ENCODE results near the gene TXNDC5.
"Not testable (repeated sequence)": the region's sequence is repeated elsewhere in the genome, so short reads cannot be mapped to it uniquely, and the experiment has no call there.

TXNDC5 gene

DNA sequence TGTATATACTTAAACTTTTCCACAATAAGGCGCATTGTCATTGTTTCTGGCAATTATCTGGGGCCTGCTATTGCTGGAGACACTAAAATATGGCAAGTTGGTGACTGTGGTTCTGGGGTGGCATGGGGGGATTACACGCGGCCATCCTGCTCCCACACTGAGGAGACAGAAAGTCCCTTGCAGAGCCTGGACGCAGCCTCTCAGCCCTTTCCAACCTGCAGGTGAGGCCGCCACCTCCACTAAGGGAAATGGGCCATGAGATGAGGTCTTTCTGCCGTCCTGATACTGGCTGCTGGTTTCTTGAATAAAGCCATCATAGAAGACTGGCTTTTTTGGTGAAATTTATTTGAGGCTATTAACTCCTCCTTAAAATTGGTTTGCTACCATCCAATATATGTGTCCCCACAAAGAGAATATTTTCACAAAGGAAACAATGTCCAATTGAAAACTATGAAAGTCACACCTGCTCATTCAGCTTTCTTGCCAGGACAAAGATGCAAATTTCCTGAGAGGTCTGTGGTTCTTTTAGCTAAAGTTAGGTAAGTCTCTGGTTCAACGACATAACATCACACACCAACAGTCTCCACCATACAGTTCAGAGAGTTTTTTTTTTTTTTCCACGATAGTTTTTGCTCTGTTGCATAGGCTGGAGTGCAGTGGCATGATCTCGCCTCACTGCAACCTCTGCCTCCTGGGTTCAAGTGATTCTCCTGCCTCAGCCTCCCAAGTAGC, 13.0 kb downstream of the TXNDC5 start:
- DNase-seq (ENCODE audit: low read depth, low spot score) = no peak

DNA sequence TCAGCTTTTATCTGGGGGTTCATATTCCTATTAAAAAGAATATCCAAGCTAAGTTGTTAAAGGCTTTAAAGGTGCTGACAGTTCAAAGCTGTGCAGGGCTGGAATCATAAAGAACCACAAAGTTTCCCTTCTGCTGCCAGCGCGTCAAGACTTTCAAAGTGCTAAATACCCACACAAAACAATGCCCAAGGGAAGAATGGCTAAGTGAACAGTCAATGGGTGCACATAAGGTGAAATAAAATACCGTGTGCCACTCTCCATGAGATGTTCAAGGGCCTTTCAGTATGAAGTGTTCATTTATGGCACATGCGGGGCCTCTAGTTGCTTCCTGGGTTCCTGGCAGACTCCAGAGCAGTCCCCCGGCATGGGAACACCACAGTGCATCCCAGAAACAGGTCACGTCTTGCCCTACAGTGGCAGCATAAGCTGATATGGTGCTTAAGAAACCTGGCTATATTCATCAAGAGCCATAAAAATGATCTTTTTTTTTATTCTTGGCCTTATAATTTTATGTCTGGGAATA, 14.1 kb downstream of the TXNDC5 start:
- DNase-seq (ENCODE audit: low read depth, low spot score) = no peak

DNA sequence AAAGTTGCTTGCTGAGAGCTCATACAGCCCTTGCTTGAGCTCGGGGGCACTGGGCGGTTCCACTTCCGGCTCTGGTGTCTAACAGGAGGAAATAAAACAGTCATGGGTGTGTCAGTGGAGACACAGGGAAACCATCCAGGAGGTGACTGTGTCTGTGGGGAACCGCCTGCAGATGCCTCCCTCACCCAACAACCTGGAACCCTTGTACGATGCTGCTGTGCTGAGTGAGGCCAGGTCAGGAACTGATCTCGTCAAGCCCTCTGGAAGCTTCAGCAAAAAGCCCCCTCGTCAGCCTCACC, 15.5 kb downstream of the TXNDC5 start:
- no peak for DNase-seq (ENCODE audit: low read depth, low spot score)

- no peak for DNase-seq (ENCODE audit: low read depth, low spot score)
These were observed 16.1 kb downstream of the TXNDC5 start for GRCh38 chr6:7894262-7895124.

DNA sequence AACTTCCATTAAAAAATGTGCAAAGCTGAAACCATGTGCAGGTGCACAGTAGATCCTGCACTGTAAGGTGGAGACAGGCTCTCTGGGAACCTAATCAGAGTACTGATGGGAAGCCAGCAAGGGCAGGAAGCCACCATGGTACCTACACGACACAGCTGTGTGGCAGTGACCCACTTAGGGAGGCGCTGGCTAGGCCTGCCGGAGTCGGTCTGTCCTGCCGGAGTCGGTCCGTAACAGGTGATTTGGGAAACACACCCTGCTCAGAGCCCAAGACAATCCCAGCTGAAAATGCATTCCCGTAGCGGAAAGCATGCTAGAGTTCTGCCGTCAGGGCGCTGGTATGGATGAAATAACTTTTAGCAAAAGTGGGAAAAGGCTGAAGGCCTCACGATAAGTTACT, 17.2 kb downstream of the TXNDC5 start:
- no peak for DNase-seq (ENCODE audit: low read depth, low spot score)

DNA sequence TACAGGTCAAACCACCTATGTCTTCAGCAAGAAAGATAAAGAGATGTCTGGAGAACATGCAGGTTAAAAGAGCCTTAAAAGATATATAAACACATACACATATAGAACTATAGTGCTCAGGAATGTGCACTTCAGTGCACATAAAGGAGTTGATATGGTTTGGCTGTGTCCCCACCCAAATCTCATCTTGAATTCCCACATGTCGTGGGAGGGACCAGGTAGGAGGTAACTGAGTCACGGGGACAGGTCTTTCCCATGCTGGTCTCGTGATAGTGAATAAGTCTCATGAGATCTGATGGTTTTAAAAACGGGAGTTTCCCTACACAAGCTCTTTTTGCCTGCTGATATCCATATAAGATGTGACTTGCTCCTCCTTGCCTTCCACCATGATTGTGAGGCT, 18.2 kb downstream of the TXNDC5 start:
- DNase-seq (ENCODE audit: low read depth, low spot score) = not testable (repeated sequence)

DNA sequence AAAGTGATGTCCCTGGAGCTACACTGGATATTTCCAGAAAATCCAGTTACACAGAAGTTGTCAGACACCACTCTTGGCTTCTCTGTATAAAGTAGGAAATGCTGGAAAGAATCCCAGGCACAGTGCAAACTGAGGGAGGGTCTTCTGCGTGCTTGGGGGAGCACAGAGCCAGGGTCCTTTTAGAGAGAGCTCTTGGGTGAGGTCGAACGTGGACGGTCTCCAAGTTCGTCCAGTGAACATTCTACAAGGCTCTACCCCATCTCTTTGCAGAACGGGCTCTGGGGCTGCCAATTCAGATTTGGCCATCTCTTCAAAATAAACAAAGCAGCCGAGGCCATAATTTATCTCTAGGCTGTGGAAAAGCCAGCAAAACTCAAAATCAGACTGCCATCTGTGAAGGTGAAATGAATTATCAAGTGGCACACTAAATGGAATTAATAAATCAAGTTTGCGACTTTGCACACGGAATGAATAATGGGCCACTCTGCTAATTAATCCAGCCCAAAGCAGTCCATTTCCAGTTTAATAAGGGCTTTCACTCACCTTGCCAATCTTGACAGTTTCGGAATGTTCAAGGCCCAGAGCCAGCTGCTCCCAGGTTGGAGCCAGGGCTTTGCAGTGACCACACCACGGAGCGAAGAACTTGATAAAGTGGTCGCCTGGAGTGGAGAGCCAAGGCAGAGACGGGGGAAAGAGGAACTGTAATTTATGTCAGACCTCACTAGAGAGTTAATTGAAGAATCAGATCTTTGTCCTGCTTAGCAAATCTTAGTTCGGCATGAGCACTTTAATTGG, 19.3 kb downstream of the TXNDC5 start:
- DNase-seq (ENCODE audit: low read depth, low spot score) = no peak

DNA sequence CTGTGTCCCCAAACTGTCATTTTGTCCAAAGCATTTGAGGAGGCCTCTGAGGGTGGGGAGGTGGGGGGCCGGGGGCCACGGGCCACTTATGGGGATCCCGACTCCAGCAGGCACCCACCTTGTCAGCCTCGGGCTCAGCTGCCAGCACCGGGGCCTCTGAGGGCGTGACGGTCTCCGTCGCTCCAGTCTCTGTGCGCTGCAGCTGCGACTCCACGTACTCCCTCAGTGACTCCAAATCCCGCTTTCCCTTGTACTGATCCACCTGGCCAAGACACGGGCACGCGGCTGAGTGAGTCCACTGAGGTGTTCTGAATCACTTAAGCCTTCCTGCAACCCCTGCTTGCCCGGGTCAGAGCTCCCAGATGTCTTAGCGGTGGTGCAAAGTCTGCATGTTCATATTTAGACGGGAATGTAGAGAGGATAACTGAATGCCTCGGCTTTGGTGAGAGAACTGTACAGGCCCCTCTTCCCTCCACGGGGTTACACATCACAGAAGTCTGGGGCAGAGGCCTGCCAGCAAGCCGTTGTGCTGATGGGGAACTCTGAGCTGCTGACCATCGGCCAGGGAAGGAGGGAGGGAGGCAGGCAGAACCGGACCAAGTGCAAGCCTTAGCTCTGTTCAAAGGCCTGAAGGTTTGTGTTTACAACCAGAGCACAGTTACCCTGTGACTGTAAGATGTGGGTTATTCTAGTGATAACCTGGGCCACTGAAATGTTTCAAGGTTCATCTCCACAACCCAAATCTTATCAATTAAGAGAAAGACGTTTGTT, 21.8 kb downstream of the TXNDC5 start:
- DNase-seq (ENCODE audit: low read depth, low spot score) = no peak

GRCh38 chr6:7887278-7887991, 23.2 kb downstream of the TXNDC5 start:
- no peak for DNase-seq (ENCODE audit: low read depth, low spot score)

DNA sequence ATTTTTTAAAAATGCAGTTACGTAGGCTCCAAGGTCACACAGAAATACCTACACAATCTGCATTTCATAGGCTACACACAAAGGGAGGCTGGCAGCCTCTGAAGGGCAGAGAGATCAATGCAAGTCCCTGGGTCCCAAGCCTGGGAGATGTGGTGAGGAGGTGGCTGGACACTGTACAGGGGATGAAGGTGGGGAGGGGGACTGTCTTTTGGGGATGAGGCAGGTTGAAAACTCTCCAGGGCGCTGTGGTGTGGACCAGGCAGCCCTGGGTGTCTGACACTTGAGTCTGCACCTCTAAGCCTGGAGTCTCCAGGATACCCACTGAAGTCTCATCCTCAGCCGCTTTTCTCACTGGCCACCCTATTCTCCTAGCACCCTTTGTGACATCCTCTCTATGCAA, 24.5 kb downstream of the TXNDC5 start:
- no peak for DNase-seq (ENCODE audit: low read depth, low spot score)

- no peak for DNase-seq (ENCODE audit: low read depth, low spot score)
These were observed 27.2 kb downstream of the TXNDC5 start for GRCh38 chr6:7883381-7883780.

GRCh38 chr6:7882505-7883257, 27.9 kb downstream of the TXNDC5 start:
- DNase-seq (ENCODE audit: low read depth, low spot score) = no peak

- no peak for DNase-seq (ENCODE audit: low read depth, low spot score)
These were observed 28.7 kb downstream of the TXNDC5 start for GRCh38 chr6:7881765-7882500.

- no peak for DNase-seq (ENCODE audit: low read depth, low spot score)
These were observed 29.9 kb downstream of the TXNDC5 start for GRCh38 chr6:7880718-7881107.

GRCh38 chr6:7879980-7880717, 30.4 kb downstream of the TXNDC5 start:
- no peak for DNase-seq (ENCODE audit: low read depth, low spot score)

GRCh38 chr6:7879579-7879978, 31.0 kb downstream of the TXNDC5 start:
- DNase-seq (ENCODE audit: low read depth, low spot score) = no peak

- DNase-seq (ENCODE audit: low read depth, low spot score) = no peak
These were observed 31.5 kb downstream of the TXNDC5 start for GRCh38 chr6:7879043-7879442.

DNA sequence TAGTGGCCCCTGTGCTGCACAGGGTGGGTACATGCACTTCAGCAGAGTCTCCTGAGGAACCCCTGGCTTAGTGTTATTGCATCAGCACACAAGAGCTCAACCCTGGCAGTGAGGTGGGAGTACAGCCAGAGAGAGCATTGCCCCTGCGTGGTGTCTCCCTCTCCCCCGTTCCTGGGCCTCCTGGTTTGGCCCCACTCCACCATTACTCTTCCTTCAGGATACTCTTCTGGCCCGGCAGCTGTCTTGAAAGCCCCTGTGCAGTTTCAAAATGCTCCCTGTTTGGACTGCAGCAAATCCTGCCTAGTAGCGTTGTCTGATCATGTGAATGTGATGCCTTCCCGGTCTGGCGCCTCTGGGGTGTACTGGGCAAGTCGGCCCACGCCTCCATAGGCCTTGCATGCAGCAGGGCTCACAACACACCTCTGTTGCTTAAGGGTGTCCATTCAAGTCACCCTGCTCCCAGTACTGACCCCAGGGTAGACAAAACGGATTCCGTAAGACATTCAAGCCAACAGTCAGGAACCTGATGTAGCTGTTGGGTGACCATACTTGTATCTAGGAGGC, 32.1 kb downstream of the TXNDC5 start:
- no peak for DNase-seq (ENCODE audit: low read depth, low spot score)
